Keratinocyte (primary cell): ENCODE measurements around the gene HOMER2. TPM values are rescaled to one million over a fixed set of nuclear protein-coding genes. Genes with fewer than 3 reads are reported as not detected.

ENCODE experiments used
- DNase-seq: peaks from one replicate; pipeline ENCODE4 v3.0.0-alpha.2; 2011; ENCODE audit warnings: low read depth, missing footprints, low spot score
- FAIRE-seq: peaks from 2 replicates; lab custom pipeline; 2011; peaks lifted over from hg19 to GRCh38; lab: Jason Lieb, UNC
- H2AFZ ChIP-seq: 2 replicates; pipeline ENCODE4 v1.6.0; 2012; ENCODE audit warnings: low read length, control low read depth, inconsistent platforms; ENCODE audit not compliant: control insufficient read depth
- H3K27ac ChIP-seq: 2 replicates; pipeline ENCODE4 v1.5.1; 2011; ENCODE audit warnings: low read length; ENCODE audit not compliant: control insufficient read depth, insufficient read depth
- H3K27me3 ChIP-seq: 3 replicates; pipeline ENCODE4 v1.6.0; 2011; ENCODE audit warnings: low read length; ENCODE audit not compliant: control insufficient read depth, insufficient read depth; ENCODE audit errors: extremely low read depth
- H3K36me3 ChIP-seq, 2 experiments: 2 replicates in 1 of 2; 3 replicates in 1 of 2; pipeline ENCODE4 v1.5.1; 2011; ENCODE audit warnings: low read length in 2 of 2, mild to moderate bottlenecking in 1 of 2; ENCODE audit not compliant: control insufficient read depth in 2 of 2, insufficient read depth in 2 of 2; ENCODE audit errors: extremely low read depth in 1 of 2
- H3K4me1 ChIP-seq: 3 replicates; pipeline ENCODE4 v1.5.1; 2011; ENCODE audit warnings: low read length; ENCODE audit not compliant: control insufficient read depth, insufficient read depth; ENCODE audit errors: extremely low read depth
- H3K4me2 ChIP-seq: 3 replicates; pipeline ENCODE4 v1.6.0; 2011; ENCODE audit warnings: low read depth, low read length; ENCODE audit not compliant: control insufficient read depth, insufficient read depth; ENCODE audit errors: extremely low read depth
- H3K4me3 ChIP-seq, 3 experiments: fragments of 200-600 bp in 1 of 3; sonication (generic) in 1 of 3; 2 replicates in 2 of 3; 3 replicates in 1 of 3; pipeline ENCODE4 v1.5.1; 2011 to 2016; ENCODE audit warnings: low read length in 3 of 3, mild to moderate bottlenecking in 3 of 3, control low read depth in 2 of 3, inconsistent platforms in 1 of 3, low read depth in 1 of 3, mixed read lengths in 1 of 3, mixed run types in 1 of 3, moderate library complexity in 1 of 3; ENCODE audit not compliant: control insufficient read depth in 2 of 3, insufficient read depth in 2 of 3; ENCODE audit errors: extremely low read depth in 1 of 3
- H3K79me2 ChIP-seq: 2 replicates; pipeline ENCODE4 v1.6.0; 2012; ENCODE audit warnings: low read length; ENCODE audit not compliant: control insufficient read depth, insufficient read depth
- H3K9ac ChIP-seq: 3 replicates; pipeline ENCODE4 v1.6.0; 2011; ENCODE audit warnings: low read length; ENCODE audit not compliant: control insufficient read depth, insufficient read depth; ENCODE audit errors: extremely low read depth
- H3K9me1 ChIP-seq: 3 replicates; pipeline ENCODE4 v1.6.0; 2011; ENCODE audit warnings: low read length; ENCODE audit not compliant: control insufficient read depth, insufficient read depth; ENCODE audit errors: extremely low read depth
- H3K9me3 ChIP-seq: 2 replicates; pipeline ENCODE4 v1.5.1; 2012; ENCODE audit warnings: low read depth, low read length; ENCODE audit not compliant: control insufficient read depth
- H4K20me1 ChIP-seq: 3 replicates; pipeline ENCODE4 v1.6.0; 2011; ENCODE audit warnings: low read length; ENCODE audit not compliant: control insufficient read depth, insufficient read depth; ENCODE audit errors: extremely low read depth
- CTCF ChIP-seq, 3 experiments: IDR thresholded peaks in 1 of 3; conservative IDR thresholded peaks in 1 of 3; optimal IDR thresholded peaks in 1 of 3; 2 replicates in 2 of 3; 3 replicates in 1 of 3; pipeline versions ENCODE3 to v1.5.1; 2011; ENCODE audit warnings: low read length in 3 of 3, mild to moderate bottlenecking in 3 of 3, moderate library complexity in 2 of 3, control low read depth in 1 of 3, inconsistent platforms in 1 of 3; ENCODE audit not compliant: insufficient read depth in 2 of 3; ENCODE audit errors: extremely low read depth in 1 of 3
- EZH2 ChIP-seq: IDR thresholded peaks from one replicate; pipeline ENCODE4 v1.6.1; 2012; ENCODE audit warnings: inconsistent platforms, mild to moderate bottlenecking, low read length, moderate library complexity
- dilution Hi-C: fragments of 300-500 bp; cut with MboI; formaldehyde crosslinking; loops from one replicate; pipeline ENCODE4 v1.7.0; 2020; ENCODE audit warnings: low sequenced_read_pairs; ENCODE audit not compliant: extremely low pct_ligation_motif_present
- polyA plus RNA-seq, 5 experiments: library from polyadenylated mRNA; depleted of rRNA in 3 of 5; stranded (reverse) in 3 of 5; stranded (forward) in 1 of 5; unstranded in 1 of 5; fragments of >200 nt; gene quantifications; 1 replicate in 1 of 5; 2 replicates in 3 of 5; 3 replicates in 1 of 5; pipeline versions ENCODE4 v1.2.1 to v1.2.3, GENCODE V29; 2011 to 2012; ENCODE audit warnings: missing spikeins in 2 of 5, low read depth in 1 of 5, low replicate concordance in 1 of 5

The HOMER2 gene
- polyA plus RNA-seq, 1 donor (not counting 4 experiments of a cell fraction or from before 2014, with no cell fraction given) = 12.4 TPM

- H3K36me3 ChIP-seq = no peaks in the 10 kb centered on the region
- H3K9me3 ChIP-seq = peaks cover 3% of the 10 kb centered on the region
- no peak overlapping the region for H3K27ac ChIP-seq
- H4K20me1 ChIP-seq = no peaks in the 10 kb centered on the region
- no peak overlapping the region for H3K9ac ChIP-seq
- no peaks in the 10 kb centered on the region for H3K9me1 ChIP-seq
- no peaks in the 10 kb centered on the region for H3K79me2 ChIP-seq
- H3K4me2 ChIP-seq = no peak overlapping the region
- H3K4me1 ChIP-seq = no peaks in the 10 kb centered on the region
- DNase-seq (no peak), FAIRE-seq (no peak)
- no peaks in the 10 kb centered on the region for H3K27me3 ChIP-seq
- H3K4me3 ChIP-seq = no peak overlapping the region
- dilution Hi-C loops = no loop called here
- no peak for TF ChIP-seq CTCF (optimal IDR thresholded peaks at IDR 0.05 in 1 of 3, IDR thresholded peaks at IDR 0.05 in 1 of 3, conservative IDR thresholded peaks at IDR 0.05 in 1 of 3; ENCODE audit: extremely low read depth in 1 of 3, insufficient read depth in 2 of 3, low read length in 3 of 3)
- TF ChIP-seq EZH2 = no peak
- H2AFZ ChIP-seq = no peak overlapping the region
These were observed 45.2 kb downstream of the HOMER2 start for GRCh38 chr15:82907350-82907749.

GRCh38 chr15:82904574-82904973 lies 47.9 kb downstream of the HOMER2 start:
- DNase-seq (no peak), FAIRE-seq (no peak)
- Histone ChIP-seq H3K9ac (no peak overlapping the region), H3K4me3 (no peak overlapping the region), H4K20me1 (no peaks in the 10 kb centered on the region), H3K4me1 (no peaks in the 10 kb centered on the region), H3K27me3 (no peaks in the 10 kb centered on the region), H3K9me1 (no peaks in the 10 kb centered on the region), H3K79me2 (no peaks in the 10 kb centered on the region), H3K4me2 (no peak overlapping the region), H2AFZ (no peak overlapping the region), H3K27ac (no peak overlapping the region), H3K9me3 (peaks cover 3% of the 10 kb centered on the region), H3K36me3 (no peaks in the 10 kb centered on the region)
- dilution Hi-C loops = no loop called here
- TF ChIP-seq EZH2 (no peak), CTCF (optimal IDR thresholded peaks at IDR 0.05 in 1 of 3, IDR thresholded peaks at IDR 0.05 in 1 of 3, conservative IDR thresholded peaks at IDR 0.05 in 1 of 3; ENCODE audit: extremely low read depth in 1 of 3, insufficient read depth in 2 of 3, low read length in 3 of 3) (no peak)
